NCI-H460 (cell line): ENCODE measurements around the gene CYTH3. TPM values are rescaled to one million over a fixed set of nuclear protein-coding genes. Genes with fewer than 3 reads are reported as not detected.

Source experiments
- DNase-seq: peaks from one replicate; pipeline ENCODE4 v3.0.0-alpha.2; 2016; ENCODE audit warnings: low read depth; ENCODE audit errors: extremely low read depth
- total RNA-seq: library from RNA; depleted of rRNA; stranded (reverse); fragments of >200 nt; shearing (Covaris generic); gene quantifications from 2 replicates; pipeline ENCODE4 v1.2.3, GENCODE V29; 2014

CYTH3 gene
- total RNA-seq, 1 experiment from 2014 or later = 12.1 TPM

DNA sequence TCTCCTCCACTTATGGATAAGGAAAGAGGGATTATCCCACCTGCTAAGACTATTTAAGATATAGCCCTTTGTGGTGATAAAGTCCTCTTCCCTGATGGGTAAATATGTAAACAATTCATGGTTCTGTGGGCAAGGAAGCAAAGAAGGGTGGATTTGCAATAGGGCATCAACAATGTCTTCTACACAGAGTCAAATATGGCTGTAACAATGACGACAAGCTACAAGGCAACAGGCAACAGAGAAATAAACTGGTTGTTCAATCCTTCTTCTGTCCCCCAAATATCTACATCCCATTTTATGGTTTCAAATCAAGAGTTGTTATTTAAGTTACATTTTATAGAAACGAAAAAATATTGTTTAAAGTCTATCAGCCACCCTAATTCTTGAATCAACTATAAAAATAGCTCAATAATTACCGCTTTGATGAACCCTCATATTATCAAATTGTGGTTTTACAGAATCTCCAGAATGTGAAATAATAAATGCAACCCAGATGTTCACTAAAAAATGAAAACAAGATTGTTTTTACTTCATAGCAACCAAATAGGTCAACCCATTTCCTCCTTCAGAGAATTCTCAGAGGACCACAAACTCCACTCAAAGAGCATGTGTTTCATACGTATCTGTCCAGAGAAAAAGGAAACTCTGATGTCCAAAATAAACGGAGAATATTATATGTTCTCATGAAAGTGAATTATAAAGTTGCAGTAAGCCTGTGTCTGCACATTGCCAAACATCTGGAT lies 13.8 kb downstream of the CYTH3 start:
- no peak for DNase-seq

DNA sequence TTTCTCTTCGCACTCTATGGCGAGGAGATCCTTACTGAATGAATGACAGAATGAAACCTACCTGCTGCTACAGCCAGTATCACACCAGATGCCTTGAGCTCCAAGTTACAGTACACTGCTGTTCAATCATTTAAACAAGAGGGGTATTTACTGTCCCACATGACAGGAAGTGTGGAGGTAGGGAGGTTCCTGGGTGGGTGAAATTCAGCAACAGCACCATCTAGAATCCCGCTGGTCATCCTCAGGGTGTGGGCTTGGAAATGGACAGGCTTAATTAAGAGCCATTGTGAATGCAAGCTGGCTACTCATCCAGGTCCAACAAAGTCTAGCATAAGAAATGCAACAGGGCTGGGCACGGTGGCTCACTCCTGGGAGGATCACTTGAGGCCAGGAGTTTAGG lies 14.7 kb downstream of the CYTH3 start:
- no peak for DNase-seq

- no peak for DNase-seq
These were observed 15.5 kb downstream of the CYTH3 start for GRCh38 chr7:6256677-6257535.

DNA sequence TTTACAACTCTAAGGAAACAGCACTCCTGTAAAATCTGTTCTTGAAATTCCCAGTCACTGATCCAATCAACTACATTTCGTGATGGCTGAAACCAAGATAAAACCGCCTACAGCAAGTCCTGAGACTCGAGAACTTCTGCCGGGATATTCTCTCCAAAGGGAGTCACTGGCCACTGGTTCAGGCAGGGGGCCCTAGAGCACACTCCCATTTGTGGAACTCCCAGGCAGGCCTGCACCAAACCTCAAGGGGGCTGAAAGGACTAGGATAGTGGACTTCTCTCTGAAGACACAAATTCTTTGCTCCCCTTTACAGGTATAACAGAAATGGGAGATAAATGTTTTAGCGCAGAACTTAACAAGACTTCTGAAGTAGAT lies 16.3 kb downstream of the CYTH3 start:
- DNase-seq = no peak

GRCh38 chr7:6254866-6255265 lies 17.6 kb downstream of the CYTH3 start:
- DNase-seq = no peak

GRCh38 chr7:6252748-6253147 lies 19.7 kb downstream of the CYTH3 start:
- no peak for DNase-seq

GRCh38 chr7:6252341-6252746 lies 20.1 kb downstream of the CYTH3 start:
- DNase-seq = no peak

DNA sequence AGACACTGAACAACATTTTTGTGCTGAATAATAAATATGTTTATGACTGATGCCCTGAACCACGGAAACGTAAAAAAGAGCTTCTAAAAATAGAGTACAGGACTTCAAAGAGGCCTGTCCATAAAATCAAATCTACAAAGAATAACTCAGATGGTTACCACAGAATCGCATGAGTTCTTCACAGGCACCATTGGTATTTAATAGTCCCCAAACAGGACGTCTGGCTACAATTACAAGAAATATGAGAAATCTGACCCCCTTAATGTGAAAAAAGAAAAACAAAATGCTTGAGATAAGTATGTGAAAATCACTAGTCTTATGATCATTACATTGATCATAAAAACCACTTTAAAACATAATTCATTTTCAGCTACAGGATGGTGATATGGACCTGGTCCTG lies 20.8 kb downstream of the CYTH3 start:
- no peak for DNase-seq

DNA sequence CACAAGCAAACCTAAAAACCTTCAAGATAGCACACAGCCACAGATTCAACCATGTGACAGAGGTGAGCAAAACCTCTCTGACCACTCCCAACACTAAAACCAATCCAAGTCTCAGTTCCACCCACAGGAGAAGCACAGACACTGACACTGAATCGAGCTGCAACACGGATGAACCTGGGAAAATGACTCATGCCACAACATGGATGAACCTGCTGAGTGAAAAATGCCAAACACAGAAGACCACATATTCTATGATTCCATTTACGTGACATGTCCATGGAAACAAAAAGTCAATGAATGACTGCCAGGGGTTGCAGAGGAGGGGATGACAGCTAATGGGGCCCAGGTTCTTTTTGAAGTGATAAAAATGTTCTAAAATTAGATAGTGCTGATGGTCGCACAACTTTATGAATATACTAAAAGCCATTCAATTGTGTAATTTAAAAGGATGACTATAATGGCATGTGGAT lies 22.0 kb downstream of the CYTH3 start:
- DNase-seq = no peak

DNA sequence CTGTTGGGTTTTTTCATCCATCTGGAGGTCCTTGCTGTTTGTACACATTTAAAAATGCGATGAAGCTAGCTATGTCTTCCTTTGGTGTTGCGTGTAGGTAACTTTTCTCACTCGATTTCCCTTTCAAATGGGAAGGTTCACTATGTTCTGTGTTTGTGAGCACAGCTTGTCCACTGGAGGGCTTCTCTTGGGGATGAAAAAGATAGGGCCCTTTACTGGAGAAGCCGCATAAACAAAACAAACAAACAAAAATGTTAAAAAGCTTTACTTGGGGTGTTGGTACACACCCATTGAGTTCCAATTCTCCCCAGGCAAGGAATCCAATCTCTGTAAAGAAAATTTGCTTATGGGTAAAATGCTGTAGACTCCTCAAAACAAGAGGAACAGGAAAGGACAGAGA lies 23.4 kb downstream of the CYTH3 start:
- no peak for DNase-seq

- DNase-seq = no peak
These were observed 23.8 kb downstream of the CYTH3 start for GRCh38 chr7:6248581-6248980.

- no peak for DNase-seq
These were observed 26.0 kb downstream of the CYTH3 start for GRCh38 chr7:6246251-6246917.

GRCh38 chr7:6244021-6244420 lies 28.4 kb downstream of the CYTH3 start:
- DNase-seq = no peak

- DNase-seq = no peak
These were observed 29.3 kb downstream of the CYTH3 start for GRCh38 chr7:6243168-6243567.

GRCh38 chr7:6242561-6242960 lies 29.9 kb downstream of the CYTH3 start:
- DNase-seq = no peak

- no peak for DNase-seq
These were observed 30.8 kb downstream of the CYTH3 start for GRCh38 chr7:6241607-6241973.

- DNase-seq = no peak
These were observed 34.0 kb downstream of the CYTH3 start for GRCh38 chr7:6238309-6238925.

- no peak for DNase-seq
These were observed 34.7 kb downstream of the CYTH3 start for GRCh38 chr7:6237730-6238129.

DNA sequence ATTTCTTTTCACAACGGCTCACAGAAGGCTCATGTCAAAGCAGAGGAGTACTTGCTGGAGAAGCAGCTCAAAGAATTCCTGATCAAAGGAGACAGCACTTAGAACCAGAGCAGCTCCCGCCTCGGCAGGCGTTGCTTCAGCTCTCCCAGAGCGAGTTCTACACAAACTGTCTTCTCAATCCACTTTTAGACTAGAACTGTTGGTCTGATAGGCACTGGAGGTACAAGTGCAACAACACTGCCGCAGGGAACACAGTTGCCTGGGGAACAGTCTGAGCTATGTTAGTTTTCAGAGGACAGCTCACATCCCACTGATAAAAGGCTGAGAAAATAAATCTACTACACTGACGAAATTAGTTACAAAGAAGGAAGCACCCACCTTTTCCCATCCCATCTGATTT lies 35.4 kb downstream of the CYTH3 start:
- DNase-seq = no peak

DNA sequence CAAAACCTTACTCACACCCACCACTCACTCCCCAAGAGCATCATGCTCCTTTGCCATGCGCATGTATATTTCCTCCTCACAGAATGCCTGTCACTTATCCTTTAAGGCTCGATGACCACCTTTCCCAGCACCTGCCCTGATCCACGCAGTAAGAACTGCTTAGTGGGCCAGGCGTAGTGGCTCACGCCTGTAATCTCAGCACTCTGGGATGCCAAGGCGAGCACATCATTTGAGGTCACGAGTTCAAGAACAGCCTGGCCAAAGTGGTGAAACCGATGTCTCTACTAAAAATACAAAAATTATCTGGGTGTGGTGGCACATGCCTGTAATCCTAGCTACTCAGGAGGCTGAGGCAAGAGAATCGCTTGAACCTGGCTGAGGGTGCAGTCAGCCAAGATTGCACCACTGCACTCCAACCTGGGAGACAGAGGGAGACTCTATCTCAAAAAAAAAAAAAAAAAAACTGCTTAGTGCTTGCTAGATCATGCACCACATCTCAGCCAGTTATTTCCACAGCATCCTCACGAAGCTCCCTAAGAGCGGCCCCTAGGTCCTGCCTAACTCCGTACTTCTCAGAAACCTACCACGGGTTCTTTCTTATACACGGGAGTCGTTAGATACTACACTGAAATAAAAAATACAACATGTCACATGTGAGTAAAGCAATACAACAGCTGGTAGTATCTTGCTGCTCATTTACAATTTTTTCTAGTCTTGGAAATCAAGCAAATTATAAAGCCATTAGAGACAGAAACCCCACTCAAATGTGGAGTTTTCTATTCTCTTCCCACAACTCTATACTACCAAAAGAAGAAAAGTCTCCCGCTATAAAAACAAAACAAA lies 37.2 kb downstream of the CYTH3 start:
- DNase-seq = no peak
